ENCODE data around the gene ACD. TPM values are rescaled to one million over a fixed set of nuclear protein-coding genes. Genes with fewer than 3 reads are reported as not detected.

Gene ACD
- total and polyA plus RNA-seq, 2 of the 8 experiments (the other 6 are each of a cell fraction or from before 2014, with no cell fraction given), result 34.8 to 58.0 TPM

- no peak overlapping the region for H3K9ac ChIP-seq (replicated peaks in 1 of 4; ENCODE audit: extremely low read depth in 1 of 4, low read depth in 3 of 4, low read length in 3 of 4)
- no peak overlapping the region for H3K56ac ChIP-seq (replicated peaks; ENCODE audit: insufficient read length, low read depth, low read length)
- H3K23me2 ChIP-seq (ENCODE audit: low read depth, low read length), result peaks cover 21% of the 10 kb centered on the region
- no peak for TF ChIP-seq GABPA (IDR thresholded peaks at IDR 0.05; ENCODE audit: borderline replicate concordance, insufficient read depth, low read length)
- no peak for TF ChIP-seq CHD1 (IDR thresholded peaks at IDR 0.05; ENCODE audit: low read depth, low read length)
- no peak for TF ChIP-seq RXRA (IDR thresholded peaks at IDR 0.05; ENCODE audit: insufficient read depth, low read depth, low read length)
- TF ChIP-seq, protein P1, sequence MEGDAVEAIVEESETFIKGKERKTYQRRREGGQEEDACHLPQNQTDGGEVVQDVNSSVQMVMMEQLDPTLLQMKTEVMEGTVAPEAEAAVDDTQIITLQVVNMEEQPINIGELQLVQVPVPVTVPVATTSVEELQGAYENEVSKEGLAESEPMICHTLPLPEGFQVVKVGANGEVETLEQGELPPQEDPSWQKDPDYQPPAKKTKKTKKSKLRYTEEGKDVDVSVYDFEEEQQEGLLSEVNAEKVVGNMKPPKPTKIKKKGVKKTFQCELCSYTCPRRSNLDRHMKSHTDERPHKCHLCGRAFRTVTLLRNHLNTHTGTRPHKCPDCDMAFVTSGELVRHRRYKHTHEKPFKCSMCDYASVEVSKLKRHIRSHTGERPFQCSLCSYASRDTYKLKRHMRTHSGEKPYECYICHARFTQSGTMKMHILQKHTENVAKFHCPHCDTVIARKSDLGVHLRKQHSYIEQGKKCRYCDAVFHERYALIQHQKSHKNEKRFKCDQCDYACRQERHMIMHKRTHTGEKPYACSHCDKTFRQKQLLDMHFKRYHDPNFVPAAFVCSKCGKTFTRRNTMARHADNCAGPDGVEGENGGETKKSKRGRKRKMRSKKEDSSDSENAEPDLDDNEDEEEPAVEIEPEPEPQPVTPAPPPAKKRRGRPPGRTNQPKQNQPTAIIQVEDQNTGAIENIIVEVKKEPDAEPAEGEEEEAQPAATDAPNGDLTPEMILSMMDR (IDR thresholded peaks at IDR 0.05; ENCODE audit: control extremely low read depth in 1 of 3, insufficient read depth in 1 of 3, low read depth in 1 of 3, low read length in 3 of 3), result no peak
- no peak for TF ChIP-seq JUND (IDR thresholded peaks at IDR 0.05; ENCODE audit: low read length)
- no peak for TF ChIP-seq TEAD4 (IDR thresholded peaks at IDR 0.05; ENCODE audit: low read depth, low read length)
- no peak for TF ChIP-seq SIX5 (IDR thresholded peaks at IDR 0.05; ENCODE audit: low read depth, low read length)
- no peak for TF ChIP-seq POLR2AphosphoS5 (IDR thresholded peaks at IDR 0.05; ENCODE audit: low read depth, low read length)
- no peak for TF ChIP-seq YY1 (IDR thresholded peaks at IDR 0.05; ENCODE audit: low read depth, low read length)
- TF ChIP-seq HDAC6 (IDR thresholded peaks at IDR 0.05; ENCODE audit: low read depth, low read length), result no peak
- no peak for TF ChIP-seq JUN (IDR thresholded peaks at IDR 0.05; ENCODE audit: low read depth, low read length)
Observed at GRCh38 chr16:67657017-67657608, 2.9 kb downstream of the ACD start.

More at GRCh38 chr16:67657017-67657608, 2.9 kb downstream of the ACD start:
- H4K5ac ChIP-seq (ENCODE audit: insufficient read length, low read depth, low read length), result no peak overlapping the region
- DNase-seq (ENCODE audit: low read depth in 1 of 2, low spot score in 2 of 2) (no peak), FAIRE-seq (no peak)
- H2BK15ac ChIP-seq (ENCODE audit: low read length), result no peak overlapping the region
- H3K4me3 ChIP-seq (ENCODE audit: extremely low read depth in 1 of 4, insufficient read depth in 2 of 4, low read depth in 3 of 4, low read length in 4 of 4), result no peak overlapping the region
- no peak overlapping the region for H2BK120ac ChIP-seq (replicated peaks; ENCODE audit: low read depth, low read length)
- no peak overlapping the region for H2AK5ac ChIP-seq (ENCODE audit: low read depth, low read length)
- H3K4ac ChIP-seq (replicated peaks; ENCODE audit: insufficient read length, low read depth, low read length), result no peak overlapping the region
- no peak overlapping the region for H3K4me2 ChIP-seq (ENCODE audit: insufficient read depth in 1 of 2, low read depth in 2 of 2, low read length in 2 of 2)
- no peak overlapping the region for H4K91ac ChIP-seq (replicated peaks; ENCODE audit: insufficient read length, low read length)
- H3K23ac ChIP-seq (ENCODE audit: insufficient read length), result no peak overlapping the region
- peaks cover 6 to 10% of the 10 kb centered on the region in 2 experiments for H4K20me1 ChIP-seq (replicated peaks in 1 of 2; ENCODE audit: control insufficient read depth in 1 of 2, insufficient read depth in 2 of 2, low read length in 2 of 2)
- 95% methylated on average over 16 of the region's 16 CpGs; no CpG with 5 or more reads in 1 of the 2 experiments for WGBS, 2 experiments (ENCODE audit: extremely low coverage in 1 of 2, insufficient coverage in 1 of 2, insufficient read length in 1 of 2, insufficient replicate concordance in 2 of 2, low coverage in 1 of 2, low lambda C conversion rate in 2 of 2, missing lambda C conversion rate in 1 of 2)
- no peak overlapping the region for H4K8ac ChIP-seq (ENCODE audit: extremely low read depth, insufficient read depth, low read length)
- no peak overlapping the region for H3K18ac ChIP-seq (ENCODE audit: extremely low read depth, low read length)
- POLR2A ChIA-PET (ENCODE audit: partially characterized antibody), result interaction anchor here (1.4 to 1.8 kb wide), 4 partner anchors 93 to 118 kb away, joined by 3 to 4 read pairs (median 4); partner anchors contain the start of gene CTCF
- H3K79me1 ChIP-seq (ENCODE audit: low read depth, low read length), result no peaks in the 10 kb centered on the region; the same call in 1 of the 2 replicates
- H3K14ac ChIP-seq (ENCODE audit: insufficient read length), result no peak overlapping the region
- no peak overlapping the region for H2BK20ac ChIP-seq (ENCODE audit: low read length)
- peaks cover 0 to 13% (median 10%) of the 10 kb centered on the region in 4 experiments; a peak in 4 of 7 replicates for H3K27me3 ChIP-seq (replicated peaks in 1 of 4; ENCODE audit: control insufficient read depth in 3 of 4, extremely low read depth in 1 of 4, insufficient read depth in 3 of 4, low read length in 3 of 4)
- H2AFZ ChIP-seq (ENCODE audit: low read length), result no peak overlapping the region
- H3K27ac ChIP-seq (ENCODE audit: low read depth, low read length), result no peak overlapping the region
- CTCF ChIA-PET (ENCODE audit: partially characterized antibody), result interaction anchor here (1.0 to 13.7 kb wide), 5 partner anchors 11 to 143 kb away, joined by 4 to 202 read pairs (median 10); partner anchors contain the start of gene CARMIL2
- no peak overlapping the region for H2BK5ac ChIP-seq (ENCODE audit: low read depth, low read length)
- no peak overlapping the region for H2BK12ac ChIP-seq (ENCODE audit: low read depth, low read length)
- no peaks in the 10 kb centered on the region for H3K9me3 ChIP-seq (ENCODE audit: insufficient read depth in 2 of 2, low read depth in 1 of 2, low read length in 1 of 2)
- H3K79me2 ChIP-seq (ENCODE audit: control insufficient read depth in 1 of 2, insufficient read depth in 2 of 2, low read length in 2 of 2), result no peaks in the 10 kb centered on the region
- H3K4me1 ChIP-seq (replicated peaks in 1 of 4; ENCODE audit: control insufficient read depth in 3 of 4, insufficient read depth in 4 of 4, low read length in 3 of 4), result peaks cover 0 to 16% (median 10%) of the 10 kb centered on the region in 4 experiments; a peak in 5 of 7 replicates
- peaks cover 0 to 4% (median 2%) of the 10 kb centered on the region in 4 experiments; a peak in 1 of 8 replicates for H3K36me3 ChIP-seq (ENCODE audit: control insufficient read depth in 2 of 4, insufficient read depth in 4 of 4, low read length in 3 of 4)
